GM23248 (cell line): ENCODE data around the gene C16orf46. TPM values are rescaled to one million over a fixed set of nuclear protein-coding genes. Genes with fewer than 3 reads are reported as not detected.

Source experiments
- DNase-seq: peaks from one replicate; pipeline ENCODE4 v3.0.0-alpha.2; 2015
- H2AFZ ChIP-seq: fragments of 200-600 bp; sonication (generic); 2 replicates; pipeline ENCODE4 v1.6.1; 2016; ENCODE audit warnings: antibody characterized with exemption
- H3F3A ChIP-seq: fragments of 200-600 bp; sonication (generic); 2 replicates; pipeline ENCODE4 v1.6.1; 2016; ENCODE audit warnings: mild to moderate bottlenecking, antibody characterized with exemption, mixed run types; ENCODE audit not compliant: insufficient read depth
- H3K27ac ChIP-seq: fragments of 200-600 bp; sonication (generic); 2 replicates; pipeline ENCODE4 v1.5.1; 2016; ENCODE audit warnings: mild to moderate bottlenecking
- H3K27me3 ChIP-seq: fragments of 200-600 bp; sonication (generic); replicated peaks from 2 replicates; pipeline ENCODE4 v1.6.1; 2016; ENCODE audit warnings: mild to moderate bottlenecking; ENCODE audit not compliant: insufficient read depth
- H3K36me3 ChIP-seq: fragments of 200-600 bp; sonication (generic); 2 replicates; pipeline ENCODE4 v1.6.1; 2016; ENCODE audit warnings: low read depth, mild to moderate bottlenecking
- H3K4me1 ChIP-seq: fragments of 200-600 bp; sonication (generic); 2 replicates; pipeline ENCODE4 v1.6.1; 2016; ENCODE audit warnings: mild to moderate bottlenecking; ENCODE audit not compliant: insufficient read depth
- H3K4me2 ChIP-seq: fragments of 200-600 bp; sonication (generic); one replicate; pipeline ENCODE4 v1.6.1; 2016; ENCODE audit warnings: mild to moderate bottlenecking; ENCODE audit not compliant: unreplicated experiment
- H3K4me3 ChIP-seq: fragments of 200-600 bp; sonication (generic); 2 replicates; pipeline ENCODE4 v1.5.1; 2016; ENCODE audit warnings: mild to moderate bottlenecking
- H3K79me2 ChIP-seq: fragments of 200-600 bp; sonication (generic); 2 replicates; pipeline ENCODE4 v1.6.1; 2016; ENCODE audit warnings: mild to moderate bottlenecking; ENCODE audit not compliant: insufficient read depth
- H3K9ac ChIP-seq: fragments of 200-600 bp; sonication (generic); 2 replicates; pipeline ENCODE4 v1.6.1; 2016; ENCODE audit warnings: mild to moderate bottlenecking
- H3K9me2 ChIP-seq: fragments of 200-600 bp; sonication (generic); 2 replicates; pipeline ENCODE4 v1.6.1; 2016; ENCODE audit warnings: mixed run types, mild to moderate bottlenecking, moderate library complexity; ENCODE audit not compliant: insufficient read depth
- H3K9me3 ChIP-seq: fragments of 200-600 bp; sonication (generic); one replicate; pipeline ENCODE4 v1.6.1; 2017; ENCODE audit warnings: low read depth
- H4K20me1 ChIP-seq: fragments of 200-600 bp; sonication (generic); 2 replicates; pipeline ENCODE4 v1.6.0; 2016; ENCODE audit not compliant: insufficient read depth
- EZH2 ChIP-seq: fragments of 200-600 bp; sonication (generic); IDR thresholded peaks from 2 replicates; pipeline ENCODE4 v1.6.1; 2018; ENCODE audit warnings: antibody characterized with exemption, mild to moderate bottlenecking; ENCODE audit not compliant: insufficient read depth, poor library complexity, severe bottlenecking
- EZH2phosphoT487 ChIP-seq: fragments of 200-600 bp; sonication (generic); IDR thresholded peaks from 2 replicates; pipeline ENCODE4 v1.6.1; 2018; ENCODE audit warnings: antibody characterized with exemption, moderate library complexity, mild to moderate bottlenecking, low read depth; ENCODE audit not compliant: insufficient read depth
- WGBS, 2 experiments: methylation state at CpG; one replicate each; pipeline ENCODE4 v1.1.6; 2015 to 2017; ENCODE audit warnings: low lambda C conversion rate in 2 of 2, low coverage in 1 of 2; ENCODE audit errors: missing lambda C conversion rate in 2 of 2; 5-methylcytosine and 5-hydroxymethylcytosine counted together
- in situ Hi-C: fragments of 300-500 bp; cut with MboI; formaldehyde crosslinking; loops from 2 replicates; pipeline ENCODE4 v1.15.0; 2020
- polyA plus RNA-seq: library from polyadenylated mRNA; unstranded; fragments of >200 nt; fragmentation: Nextera tagmentation; extraction: Ambion mirVana; gene quantifications from 2 replicates; pipeline ENCODE4 v1.2.1, GENCODE V29; 2016
- small RNA-seq: library from RNA; depleted of rRNA; stranded (forward); fragments of <200 nt; gene quantifications from one replicate; pipeline ENCODE3, GENCODE V24; 2014; ENCODE audit warnings: low read depth, low replicate concordance
- total RNA-seq: library from RNA; depleted of rRNA; stranded (reverse); fragments of >200 nt; shearing (Covaris generic); gene quantifications from 2 replicates; pipeline ENCODE4 v1.2.3, GENCODE V29; 2014; rRNA removed

The C16orf46 gene
- total and polyA plus RNA-seq, 2 experiments from 2014 or later: 0.79 to 1.3 TPM

DNA sequence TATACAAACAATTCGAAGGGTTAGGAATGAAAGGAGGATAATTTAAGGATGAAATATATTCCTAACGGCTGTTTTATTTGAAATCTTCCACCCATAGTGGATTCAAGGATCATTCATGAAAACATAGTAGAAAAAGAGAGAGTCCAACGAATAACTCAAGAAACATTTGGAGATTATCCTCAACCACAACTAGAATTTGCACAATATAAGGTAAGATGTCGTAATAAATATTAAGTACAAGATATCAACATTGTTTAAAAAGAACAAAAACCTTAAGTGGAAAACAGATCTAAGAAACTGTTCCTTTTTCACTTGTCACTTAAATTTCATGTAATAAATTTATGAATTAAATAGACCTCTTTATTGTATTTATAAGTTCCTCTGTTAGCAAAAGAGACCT lies 50.6 kb downstream of the C16orf46 start:
- peaks cover 21% of the 10 kb centered on the region for H3K36me3 ChIP-seq
- H3F3A ChIP-seq: 0 out of 2 replicates have a peak, but pooled peaks cover 4% of the 10 kb centered on the region
- in situ Hi-C loops: loop anchor here (25.0 kb wide), 1 partner anchor 711 kb away; no protein-coding TSS in a partner anchor
- DNase-seq: no peak
- H3K27me3 ChIP-seq: no peaks in the 10 kb centered on the region
- no peaks in the 10 kb centered on the region for H4K20me1 ChIP-seq
- WGBS, 2 experiments: 95 to 98% methylated on average over 4 of the region's 4 CpGs
- H3K27ac ChIP-seq: no peak overlapping the region
- H2AFZ ChIP-seq: no peak overlapping the region
- H3K9me2 ChIP-seq: no peaks in the 10 kb centered on the region
- no peaks in the 10 kb centered on the region for H3K79me2 ChIP-seq
- no peaks in the 10 kb centered on the region for H3K4me1 ChIP-seq
- H3K9ac ChIP-seq: no peak overlapping the region
- H3K9me3 ChIP-seq: no peaks in the 10 kb centered on the region
- H3K4me2 ChIP-seq: no peak overlapping the region
- H3K4me3 ChIP-seq: no peak overlapping the region
- no peak for TF ChIP-seq EZH2phosphoT487
- TF ChIP-seq EZH2: no peak

DNA sequence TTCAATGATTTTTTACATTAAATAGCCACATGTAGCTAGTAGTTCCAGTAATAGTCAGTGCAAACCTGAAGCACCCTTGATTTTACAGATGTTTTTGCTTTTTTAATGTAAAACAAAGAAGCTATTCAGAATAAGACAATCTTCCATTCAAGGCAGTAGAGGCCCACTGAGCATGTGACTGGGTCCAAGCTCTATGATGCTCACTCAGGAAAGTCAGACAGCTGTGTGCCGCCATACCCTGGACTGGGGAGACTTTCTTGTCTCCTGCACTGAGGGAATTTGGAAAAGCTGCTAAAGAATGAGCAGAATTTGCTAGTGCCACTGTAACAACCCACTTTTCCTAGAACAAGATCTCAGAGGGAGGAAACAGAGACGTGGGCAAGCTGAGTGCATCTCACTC lies 58.5 kb downstream of the C16orf46 start:
- no peak overlapping the region for H2AFZ ChIP-seq
- H3K27ac ChIP-seq: no peak overlapping the region
- H3K4me3 ChIP-seq: no peak overlapping the region
- H3K79me2 ChIP-seq: no peaks in the 10 kb centered on the region
- WGBS, 2 experiments: 100% methylated on average over 2 of the region's 2 CpGs
- H3K9me3 ChIP-seq: no peaks in the 10 kb centered on the region
- peaks cover 7% of the 10 kb centered on the region; the same call in 1 of the 2 replicates for H3F3A ChIP-seq
- in situ Hi-C loops: no loop called here
- H3K4me1 ChIP-seq: no peaks in the 10 kb centered on the region
- H3K4me2 ChIP-seq: no peak overlapping the region
- H3K27me3 ChIP-seq: no peaks in the 10 kb centered on the region
- no peak for TF ChIP-seq EZH2
- no peak for TF ChIP-seq EZH2phosphoT487
- H4K20me1 ChIP-seq: no peaks in the 10 kb centered on the region
- H3K9me2 ChIP-seq: no peaks in the 10 kb centered on the region
- no peak for DNase-seq
- peaks cover 36% of the 10 kb centered on the region for H3K36me3 ChIP-seq
- H3K9ac ChIP-seq: no peak overlapping the region

DNA sequence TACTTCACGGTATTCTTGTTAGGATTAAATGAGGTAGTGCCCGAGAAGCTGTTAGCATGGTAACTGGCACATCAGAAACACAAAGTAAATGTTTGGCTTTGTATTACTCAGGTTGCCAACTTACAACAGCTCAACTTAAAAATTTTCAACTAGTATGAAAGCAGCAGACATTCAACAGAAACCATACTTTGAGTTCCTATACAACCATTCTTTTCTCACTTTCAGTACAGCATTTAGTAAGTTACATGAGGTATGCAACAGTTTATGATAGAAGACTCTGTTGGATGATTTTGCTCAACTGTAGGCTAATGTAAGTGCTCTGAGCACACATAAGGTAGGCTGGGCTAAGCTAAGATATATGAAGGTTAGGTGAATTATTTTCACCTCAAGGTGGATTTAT lies 62.4 kb downstream of the C16orf46 start:
- H3K4me1 ChIP-seq: no peaks in the 10 kb centered on the region
- peaks cover 24% of the 10 kb centered on the region for H3K79me2 ChIP-seq
- WGBS, 2 experiments: 97 to 100% methylated on average over 2 of the region's 2 CpGs
- DNase-seq: no peak
- peaks cover 21% of the 10 kb centered on the region for H3K36me3 ChIP-seq
- no peaks in the 10 kb centered on the region for H3K27me3 ChIP-seq
- no peaks in the 10 kb centered on the region for H3K9me2 ChIP-seq
- TF ChIP-seq EZH2 (no peak), EZH2phosphoT487 (no peak)
- no peak overlapping the region for H3K4me3 ChIP-seq
- peaks cover 7% of the 10 kb centered on the region; the same call in 1 of the 2 replicates for H3F3A ChIP-seq
- H2AFZ ChIP-seq: no peak overlapping the region
- H3K9ac ChIP-seq: no peak overlapping the region
- H4K20me1 ChIP-seq: no peaks in the 10 kb centered on the region
- no peak overlapping the region for H3K4me2 ChIP-seq
- in situ Hi-C loops: no loop called here
- H3K27ac ChIP-seq: no peak overlapping the region
- H3K9me3 ChIP-seq: no peaks in the 10 kb centered on the region

DNA sequence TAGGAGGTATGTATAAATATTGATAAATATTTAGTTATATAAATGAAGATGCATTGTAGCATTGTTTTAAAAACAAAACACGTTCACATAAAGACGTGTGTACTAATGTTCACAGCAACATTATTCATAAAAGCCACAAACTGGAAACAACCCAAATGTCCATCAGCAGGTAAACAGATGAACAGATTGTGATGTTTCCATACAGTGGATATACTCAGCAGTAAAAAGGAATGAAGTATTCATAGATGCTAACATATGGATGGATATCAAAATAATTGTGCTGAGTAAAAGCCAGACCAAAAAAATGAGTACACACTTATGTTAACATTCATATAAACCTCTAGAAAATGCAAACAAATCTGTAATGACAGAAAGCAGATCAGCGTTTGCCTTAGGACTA lies 64.1 kb downstream of the C16orf46 start:
- Histone ChIP-seq H3K36me3 (peaks cover 15% of the 10 kb centered on the region), H2AFZ (no peak overlapping the region), H3K27ac (no peak overlapping the region), H3K9me3 (no peaks in the 10 kb centered on the region), H3K27me3 (no peaks in the 10 kb centered on the region), H3K4me3 (no peak overlapping the region), H3F3A (peaks cover 8% of the 10 kb centered on the region; the same call in 1 of the 2 replicates), H3K79me2 (peaks cover 41% of the 10 kb centered on the region), H3K9ac (no peak overlapping the region), H3K4me1 (peaks cover 4% of the 10 kb centered on the region; the same call in 1 of the 2 replicates), H3K9me2 (no peaks in the 10 kb centered on the region), H4K20me1 (no peaks in the 10 kb centered on the region), H3K4me2 (no peak overlapping the region)
- 95 to 97% methylated on average over 3 of the region's 3 CpGs for WGBS, 2 experiments
- TF ChIP-seq EZH2phosphoT487 (no peak), EZH2 (no peak)
- in situ Hi-C loops: no loop called here
- DNase-seq: no peak

Small RNA genes lying within 50 kb of the gene (small RNA-seq; reads per million reads assigned to genes)
- gene AC092718.3: not detected
- not detected for gene RNU6-1191P

Other genes with a start within 250 kb of the C16orf46 start
- gene CMC2, start 70.4 kb downstream of the C16orf46 start, total RNA-seq: 49.4 and 64.4 TPM in 2 replicates
- 117 and 126 TPM in 2 replicates for gene CMC2, start 70.4 kb downstream of the C16orf46 start, polyA plus RNA-seq
- gene CENPN, start 70.0 kb downstream of the C16orf46 start, total RNA-seq: 28.3 and 29.2 TPM in 2 replicates
- 29.0 and 33.7 TPM in 2 replicates for gene CENPN, start 70.0 kb downstream of the C16orf46 start, polyA plus RNA-seq
- 41.7 and 44.4 TPM in 2 replicates for gene ATMIN, start 41.4 kb downstream of the C16orf46 start, total RNA-seq
- gene ATMIN, start 41.4 kb downstream of the C16orf46 start, polyA plus RNA-seq: 9.8 and 13.2 TPM in 2 replicates
- 16.4 and 26.3 TPM in 2 replicates for gene GCSH, start 19.2 kb upstream of the C16orf46 start, total RNA-seq
- 55.1 and 57.0 TPM in 2 replicates for gene GCSH, start 19.2 kb upstream of the C16orf46 start, polyA plus RNA-seq
- gene BCO1, start 161.5 kb upstream of the C16orf46 start, total RNA-seq: not detected in 2 replicates
- not detected in 2 replicates for gene BCO1, start 161.5 kb upstream of the C16orf46 start, polyA plus RNA-seq
- gene GAN, start 237.7 kb upstream of the C16orf46 start, total RNA-seq: 5.7 and 5.8 TPM in 2 replicates
- gene GAN, start 237.7 kb upstream of the C16orf46 start, polyA plus RNA-seq: 1.6 and 2.1 TPM in 2 replicates